ENCODE data around the gene VCAM1. TPM values are rescaled to one million over a fixed set of nuclear protein-coding genes. Genes with fewer than 3 reads are reported as not detected.

VCAM1 gene
- polyA plus RNA-seq, 1 experiment, result 0.05 TPM

DNA sequence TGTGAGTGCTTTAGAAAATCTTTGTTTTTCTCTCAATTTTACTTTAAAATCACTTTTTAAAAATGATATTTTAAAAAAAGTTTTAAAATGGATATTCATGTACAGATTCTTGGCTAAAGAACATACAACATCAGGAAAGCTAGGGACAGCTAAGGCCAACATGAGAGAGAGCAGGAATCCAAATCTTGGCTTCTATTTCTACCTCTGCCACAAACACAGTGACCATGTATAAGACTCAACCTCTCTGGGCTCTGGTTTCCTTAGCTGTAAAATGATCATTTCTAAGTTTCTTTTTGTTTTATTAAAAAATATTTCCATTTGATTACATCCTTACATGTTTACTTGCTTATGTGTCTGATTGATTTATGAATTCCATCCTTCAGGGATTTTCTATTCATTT lies 1.2 kb downstream of the VCAM1 start:
- H3K36me3 ChIP-seq (ENCODE audit: control insufficient read depth, insufficient read depth, low read length), result no peaks in the 10 kb centered on the region
- H3K4me3 ChIP-seq (ENCODE audit: low read depth, low read length), result no peak overlapping the region
- TF ChIP-seq, protein P1, sequence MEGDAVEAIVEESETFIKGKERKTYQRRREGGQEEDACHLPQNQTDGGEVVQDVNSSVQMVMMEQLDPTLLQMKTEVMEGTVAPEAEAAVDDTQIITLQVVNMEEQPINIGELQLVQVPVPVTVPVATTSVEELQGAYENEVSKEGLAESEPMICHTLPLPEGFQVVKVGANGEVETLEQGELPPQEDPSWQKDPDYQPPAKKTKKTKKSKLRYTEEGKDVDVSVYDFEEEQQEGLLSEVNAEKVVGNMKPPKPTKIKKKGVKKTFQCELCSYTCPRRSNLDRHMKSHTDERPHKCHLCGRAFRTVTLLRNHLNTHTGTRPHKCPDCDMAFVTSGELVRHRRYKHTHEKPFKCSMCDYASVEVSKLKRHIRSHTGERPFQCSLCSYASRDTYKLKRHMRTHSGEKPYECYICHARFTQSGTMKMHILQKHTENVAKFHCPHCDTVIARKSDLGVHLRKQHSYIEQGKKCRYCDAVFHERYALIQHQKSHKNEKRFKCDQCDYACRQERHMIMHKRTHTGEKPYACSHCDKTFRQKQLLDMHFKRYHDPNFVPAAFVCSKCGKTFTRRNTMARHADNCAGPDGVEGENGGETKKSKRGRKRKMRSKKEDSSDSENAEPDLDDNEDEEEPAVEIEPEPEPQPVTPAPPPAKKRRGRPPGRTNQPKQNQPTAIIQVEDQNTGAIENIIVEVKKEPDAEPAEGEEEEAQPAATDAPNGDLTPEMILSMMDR (IDR thresholded peaks at IDR 0.05; ENCODE audit: insufficient read depth, low read depth, low read length), result no peak
- DNase-seq (ENCODE audit: low read depth), result no peak
- CTCF ChIA-PET, result no interaction called here
- POLR2A ChIA-PET, result interaction anchor here (0.9 kb wide), 1 partner anchor 14 kb away, joined by 3 read pairs; no protein-coding TSS in a partner anchor
- H3K27me3 ChIP-seq (ENCODE audit: control insufficient read depth, insufficient read depth, low read length), result no peaks in the 10 kb centered on the region; the same call in 1 of the 2 replicates

DNA sequence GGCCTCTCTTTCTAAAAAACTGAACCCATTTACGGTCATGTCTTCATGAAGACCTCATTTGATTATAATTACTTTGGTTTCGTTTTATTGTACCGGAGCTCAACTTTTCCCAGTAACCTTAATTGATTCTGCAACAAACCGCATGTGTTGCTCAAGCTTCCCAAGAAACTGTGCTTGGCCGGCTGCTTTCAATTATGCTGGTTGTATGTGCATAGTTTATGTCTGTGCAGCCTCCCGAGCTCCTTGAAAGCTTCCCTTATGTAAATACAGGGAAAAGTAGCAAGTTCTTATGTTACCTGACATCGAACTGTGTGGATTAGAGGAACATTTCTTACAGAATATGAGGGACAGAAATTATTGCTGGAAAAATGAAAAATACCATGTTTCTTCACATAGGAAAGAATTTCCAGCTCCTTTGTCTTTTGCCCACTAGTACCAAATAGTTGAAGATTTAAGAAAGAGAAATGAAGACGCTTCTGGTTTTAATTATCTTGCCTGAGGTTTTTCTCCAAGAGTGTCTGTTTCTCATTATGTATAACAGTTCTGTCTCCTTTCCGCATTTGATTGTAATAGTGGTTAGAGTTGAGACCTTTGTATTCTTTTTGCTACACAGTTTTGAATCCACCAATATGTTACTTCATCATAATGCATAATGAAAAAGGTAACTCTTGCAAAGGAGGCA lies 2.1 kb downstream of the VCAM1 start:
- ChIA-PET POLR2A (interaction anchor here (0.6 to 0.9 kb wide), 2 partner anchors 13 to 187 kb away, joined by 3 to 4 read pairs; no protein-coding TSS in a partner anchor), CTCF (interaction anchor here (1.3 to 1.7 kb wide), 2 partner anchors 10 to 115 kb away, joined by 4 read pairs; no protein-coding TSS in a partner anchor)
- peak; percentile 92 for DNase-seq (ENCODE audit: low read depth)
- TF ChIP-seq, protein P1 (IDR thresholded peaks at IDR 0.05; ENCODE audit: insufficient read depth, low read depth, low read length), result no peak
- H3K36me3 ChIP-seq (ENCODE audit: control insufficient read depth, insufficient read depth, low read length), result no peaks in the 10 kb centered on the region
- no peak overlapping the region for H3K4me3 ChIP-seq (ENCODE audit: low read depth, low read length)
- H3K27me3 ChIP-seq (ENCODE audit: control insufficient read depth, insufficient read depth, low read length), result no peaks in the 10 kb centered on the region; the same call in 1 of the 2 replicates

DNA sequence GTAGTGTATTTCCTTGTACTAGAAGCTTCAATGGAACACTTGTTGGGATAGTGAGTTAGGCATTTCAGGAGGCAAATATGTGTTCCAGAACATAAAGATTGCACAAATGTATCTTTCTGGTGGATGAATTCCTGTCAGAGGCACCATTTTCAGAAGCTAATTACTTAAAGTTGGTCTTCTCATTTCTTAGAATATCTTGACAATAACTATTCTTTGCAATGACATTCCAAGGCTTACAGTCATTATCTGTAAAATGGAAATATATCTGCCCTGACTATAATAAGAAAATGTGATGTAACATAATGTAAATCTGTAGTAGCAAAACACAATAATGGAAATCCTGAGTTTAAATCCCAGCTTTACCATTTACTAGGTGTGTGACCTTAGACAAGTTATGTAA lies 2.7 kb downstream of the VCAM1 start:
- POLR2A ChIA-PET, result interaction anchor here (0.6 kb wide), 1 partner anchor 188 kb away, joined by 4 read pairs; no protein-coding TSS in a partner anchor
- TF ChIP-seq, protein P1 (IDR thresholded peaks at IDR 0.05; ENCODE audit: insufficient read depth, low read depth, low read length), result no peak
- no peak for DNase-seq (ENCODE audit: low read depth)
- H3K36me3 ChIP-seq (ENCODE audit: control insufficient read depth, insufficient read depth, low read length), result no peaks in the 10 kb centered on the region
- CTCF ChIA-PET, result interaction anchor here (1.3 to 1.7 kb wide), 2 partner anchors 10 to 115 kb away, joined by 4 read pairs; no protein-coding TSS in a partner anchor
- no peaks in the 10 kb centered on the region; the same call in 1 of the 2 replicates for H3K27me3 ChIP-seq (ENCODE audit: control insufficient read depth, insufficient read depth, low read length)
- H3K4me3 ChIP-seq (ENCODE audit: low read depth, low read length), result no peak overlapping the region

DNA sequence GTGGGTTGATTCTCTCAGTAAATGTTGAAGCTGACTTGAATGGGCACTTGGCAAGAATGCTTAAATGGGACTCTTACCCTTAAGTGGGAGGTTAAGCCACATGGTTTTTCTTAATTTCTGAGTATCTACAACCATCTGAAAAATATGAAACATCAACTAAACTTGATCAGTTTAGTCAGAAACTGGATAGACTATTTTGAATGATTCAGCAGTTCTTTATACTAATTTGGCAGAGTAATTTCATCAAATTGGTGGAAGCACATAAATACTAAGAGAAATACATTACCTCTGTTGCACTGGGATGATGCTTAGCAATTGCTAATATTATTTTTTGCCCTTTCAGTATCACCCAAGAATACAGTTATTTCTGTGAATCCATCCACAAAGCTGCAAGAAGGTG lies 4.7 kb downstream of the VCAM1 start:
- ChIA-PET POLR2A (no interaction called here), CTCF (interaction anchor here (0.7 kb wide), 1 partner anchor 12 kb away, joined by 4 read pairs; no protein-coding TSS in a partner anchor)
- H3K4me3 ChIP-seq (ENCODE audit: low read depth, low read length), result no peak overlapping the region

DNA sequence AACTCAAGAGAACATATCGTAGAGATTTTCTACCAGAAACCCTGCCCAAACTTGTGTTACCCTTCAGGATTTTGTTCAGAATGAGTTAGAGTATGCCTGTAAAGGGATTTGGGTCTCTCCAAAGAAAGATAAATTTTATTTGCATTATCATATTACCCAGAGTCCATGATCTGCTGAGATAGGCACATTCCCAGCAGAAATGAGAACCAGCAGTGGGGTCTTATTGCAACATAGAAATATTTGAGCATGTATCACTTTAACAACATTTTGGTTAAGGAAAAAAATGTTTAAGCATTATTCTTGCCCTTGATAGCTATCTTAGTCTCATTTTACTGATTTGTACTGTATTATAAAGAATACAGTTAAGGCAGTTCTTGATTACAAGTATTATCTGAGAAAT lies 10.6 kb downstream of the VCAM1 start:
- DNase-seq (ENCODE audit: low read depth), result no peak
- TF ChIP-seq, protein P1 (IDR thresholded peaks at IDR 0.05; ENCODE audit: insufficient read depth, low read depth, low read length), result no peak
- Histone ChIP-seq H3K4me3 (ENCODE audit: low read depth, low read length) (no peak overlapping the region), H3K27me3 (ENCODE audit: control insufficient read depth, insufficient read depth, low read length) (no peaks in the 10 kb centered on the region; the same call in 1 of the 2 replicates), H3K36me3 (ENCODE audit: control insufficient read depth, insufficient read depth, low read length) (no peaks in the 10 kb centered on the region)
- POLR2A ChIA-PET, result no interaction called here
- CTCF ChIA-PET, result no interaction called here

More for the DNA sequence above, 4.7 kb downstream of the VCAM1 start:
- Histone ChIP-seq H3K36me3 (ENCODE audit: control insufficient read depth, insufficient read depth, low read length) (no peaks in the 10 kb centered on the region), H3K27me3 (ENCODE audit: control insufficient read depth, insufficient read depth, low read length) (no peaks in the 10 kb centered on the region; the same call in none of the 2 replicates)
- TF ChIP-seq, protein P1 (IDR thresholded peaks at IDR 0.05; ENCODE audit: insufficient read depth, low read depth, low read length), result no peak
- DNase-seq (ENCODE audit: low read depth), result no peak

Measured in BJ (cell line).